Neuronal stem cell (in vitro differentiated cells): ENCODE data around the gene SCN3A.

Source experiments
- DNase-seq: peaks from one replicate; pipeline ENCODE4 v3.0.0-alpha.2; 2013; ENCODE audit warnings: low spot score
- H2AFZ ChIP-seq: one replicate; pipeline ENCODE4 v1.6.1; 2013; ENCODE audit warnings: mild to moderate bottlenecking, low read length, inconsistent platforms
- H2AK5ac ChIP-seq: 2 replicates; pipeline ENCODE4 v1.6.1; 2013; ENCODE audit warnings: low read depth, mild to moderate bottlenecking, inconsistent platforms, low read length, moderate library complexity, mixed read lengths
- H2BK120ac ChIP-seq: 2 replicates; pipeline ENCODE4 v1.6.1; 2013; ENCODE audit warnings: low read depth, mild to moderate bottlenecking, inconsistent platforms, low read length, moderate library complexity, mixed read lengths
- H2BK12ac ChIP-seq: one replicate; pipeline ENCODE4 v1.6.1; 2013; ENCODE audit warnings: low read length, inconsistent platforms
- H2BK15ac ChIP-seq: 2 replicates; pipeline ENCODE4 v1.6.1; 2013; ENCODE audit warnings: mild to moderate bottlenecking, low read length, inconsistent platforms, mixed read lengths
- H2BK5ac ChIP-seq: one replicate; pipeline ENCODE4 v1.6.1; 2013; ENCODE audit warnings: inconsistent platforms, mild to moderate bottlenecking, low read length, moderate library complexity
- H3K14ac ChIP-seq: one replicate; pipeline ENCODE4 v1.6.1; 2013; ENCODE audit warnings: low read length, inconsistent platforms
- H3K18ac ChIP-seq: 2 replicates; pipeline ENCODE4 v1.6.1; 2013; ENCODE audit warnings: low read length, inconsistent platforms
- H3K23ac ChIP-seq: 2 replicates; pipeline ENCODE4 v1.6.1; 2013; ENCODE audit warnings: low read depth, mild to moderate bottlenecking, mixed read lengths, low read length, inconsistent platforms; ENCODE audit not compliant: poor library complexity
- H3K27ac ChIP-seq: replicated peaks from 3 replicates; pipeline ENCODE4 v1.5.1; 2013; ENCODE audit warnings: low read length, inconsistent platforms
- H3K27me3 ChIP-seq, 3 experiments: 2 replicates each; pipeline ENCODE4 v1.6.1; 2013; ENCODE audit warnings: low read length in 3 of 3, mild to moderate bottlenecking in 2 of 3, inconsistent platforms in 1 of 3, low read depth in 1 of 3, mixed read lengths in 1 of 3, moderate library complexity in 1 of 3; ENCODE audit not compliant: control insufficient read depth in 3 of 3, insufficient read depth in 3 of 3
- H3K36me3 ChIP-seq, 2 donors: replicated peaks in 1 of 2; 2 replicates each; pipeline ENCODE4 v1.6.1; 2013; ENCODE audit warnings: low read length in 2 of 2; ENCODE audit not compliant: control insufficient read depth in 2 of 2, insufficient read depth in 2 of 2
- H3K4ac ChIP-seq: 2 replicates; pipeline ENCODE4 v1.6.1; 2013; ENCODE audit warnings: inconsistent platforms, mild to moderate bottlenecking, low read length, moderate library complexity
- H3K4me1 ChIP-seq, 2 donors: 1 replicate in 1 of 2; 2 replicates in 1 of 2; pipeline ENCODE4 v1.6.1; 2013; ENCODE audit warnings: low read length in 2 of 2, low read depth in 1 of 2; ENCODE audit not compliant: control insufficient read depth in 2 of 2, insufficient read depth in 1 of 2
- H3K4me2 ChIP-seq: one replicate; pipeline ENCODE4 v1.6.1; 2013; ENCODE audit warnings: mild to moderate bottlenecking, low read length, inconsistent platforms; ENCODE audit not compliant: insufficient read depth, poor library complexity, severe bottlenecking
- H3K4me3 ChIP-seq, 2 donors: 2 replicates each; pipeline ENCODE4 v1.5.1; 2013; ENCODE audit warnings: low read length in 2 of 2, mild to moderate bottlenecking in 2 of 2, inconsistent platforms in 1 of 2, moderate library complexity in 1 of 2
- H3K79me1 ChIP-seq: one replicate; pipeline ENCODE4 v1.6.1; 2013; ENCODE audit warnings: low read depth, mild to moderate bottlenecking, inconsistent platforms, low read length, moderate library complexity
- H3K9ac ChIP-seq: one replicate; pipeline ENCODE4 v1.6.1; 2013; ENCODE audit warnings: mild to moderate bottlenecking, low read depth, low read length, inconsistent platforms; ENCODE audit not compliant: poor library complexity
- H3K9me3 ChIP-seq, 2 donors: replicated peaks in 1 of 2; 2 replicates each; pipeline versions ENCODE3 to v1.6.1; 2013; ENCODE audit warnings: low read length in 2 of 2, mild to moderate bottlenecking in 2 of 2, inconsistent platforms in 1 of 2, low read depth in 1 of 2, mixed read lengths in 1 of 2, moderate library complexity in 1 of 2; ENCODE audit not compliant: control insufficient read depth in 2 of 2, insufficient read depth in 1 of 2
- H4K8ac ChIP-seq: one replicate; pipeline ENCODE4 v1.6.1; 2013; ENCODE audit warnings: low read depth, mild to moderate bottlenecking, inconsistent platforms, low read length, moderate library complexity
- H4K91ac ChIP-seq: one replicate; pipeline ENCODE4 v1.6.1; 2013; ENCODE audit warnings: low read length, low read depth, mild to moderate bottlenecking, inconsistent platforms; ENCODE audit not compliant: poor library complexity
- WGBS, 2 donors: extraction: QIAGEN DNeasy Blood & Tissue Kit; methylation state at CpG; one replicate each; pipeline ENCODE4 v1.1.7; 2013; ENCODE audit warnings: missing lambda C conversion rate in 2 of 2, mixed read lengths in 1 of 2; ENCODE audit not compliant: insufficient read length in 2 of 2, insufficient replicate concordance in 1 of 2; ENCODE audit errors: extremely low coverage in 2 of 2; 5-methylcytosine and 5-hydroxymethylcytosine counted together

SCN3A gene

GRCh38 chr2:165081276-165081675 lies 122.6 kb downstream of the SCN3A start:
- no peak overlapping the region for H2BK12ac ChIP-seq
- no peak overlapping the region for H4K91ac ChIP-seq
- H4K8ac ChIP-seq, result no peak overlapping the region
- H3K9me3 ChIP-seq, result peaks cover 0 to 9% of the 10 kb centered on the region in 2 donors
- no peak overlapping the region for H3K9ac ChIP-seq
- no peak overlapping the region for H3K14ac ChIP-seq
- no peaks in the 10 kb centered on the region for H3K4me1 ChIP-seq
- no peak overlapping the region for H3K27ac ChIP-seq
- H3K18ac ChIP-seq, result no peak overlapping the region
- no peak overlapping the region for H3K4ac ChIP-seq
- no peak overlapping the region for H2BK120ac ChIP-seq
- no peaks in the 10 kb centered on the region for H3K36me3 ChIP-seq
- no peaks in the 10 kb centered on the region for H3K27me3 ChIP-seq
- no peak overlapping the region for H3K23ac ChIP-seq
- no peaks in the 10 kb centered on the region for H3K79me1 ChIP-seq
- no peak overlapping the region for H3K4me3 ChIP-seq
- H2BK15ac ChIP-seq, result no peak overlapping the region
- H2BK5ac ChIP-seq, result no peak overlapping the region
- no peak overlapping the region for H2AFZ ChIP-seq
- H3K4me2 ChIP-seq, result no peak overlapping the region
- no peak overlapping the region for H2AK5ac ChIP-seq
- DNase-seq, result no peak

- H2BK5ac ChIP-seq, result no peak overlapping the region
- peaks cover 2 to 17% of the 10 kb centered on the region in 2 donors for H3K9me3 ChIP-seq
- H3K23ac ChIP-seq, result no peak overlapping the region
- no peak overlapping the region for H4K8ac ChIP-seq
- H2BK12ac ChIP-seq, result no peak overlapping the region
- H2AFZ ChIP-seq, result no peak overlapping the region
- no peak overlapping the region for H2BK15ac ChIP-seq
- no peaks in the 10 kb centered on the region for H3K79me1 ChIP-seq
- H3K14ac ChIP-seq, result no peak overlapping the region
- no peaks in the 10 kb centered on the region for H3K36me3 ChIP-seq
- H2AK5ac ChIP-seq, result no peak overlapping the region
- H3K9ac ChIP-seq, result no peak overlapping the region
- H3K18ac ChIP-seq, result no peak overlapping the region
- H3K4ac ChIP-seq, result no peak overlapping the region
- no peak for DNase-seq
- H4K91ac ChIP-seq, result no peak overlapping the region
- H3K4me2 ChIP-seq, result no peak overlapping the region
- no peak overlapping the region for H3K27ac ChIP-seq
- H3K4me3 ChIP-seq, result no peak overlapping the region
- H3K4me1 ChIP-seq, result no peaks in the 10 kb centered on the region
- no CpG with 5 or more reads among the region's 4 CpGs for WGBS, 2 donors
- no peaks in the 10 kb centered on the region for H3K27me3 ChIP-seq
- H2BK120ac ChIP-seq, result no peak overlapping the region
Observed at GRCh38 chr2:165079432-165079831, 124.4 kb downstream of the SCN3A start.

GRCh38 chr2:165078913-165079312 lies 124.9 kb downstream of the SCN3A start:
- H3K23ac ChIP-seq, result no peak overlapping the region
- no peaks in the 10 kb centered on the region for H3K27me3 ChIP-seq
- H3K9me3 ChIP-seq, result peaks cover 5 to 21% of the 10 kb centered on the region in 2 donors

GRCh38 chr2:165074884-165075283 lies 129.0 kb downstream of the SCN3A start:
- no peak for DNase-seq
- H3K4me2 ChIP-seq, result no peak overlapping the region
- H3K14ac ChIP-seq, result no peak overlapping the region
- H2BK12ac ChIP-seq, result no peak overlapping the region
- no peak overlapping the region for H3K9ac ChIP-seq
- H3K4me3 ChIP-seq, result no peak overlapping the region
- no peak overlapping the region for H3K27ac ChIP-seq
- H3K79me1 ChIP-seq, result no peaks in the 10 kb centered on the region
- no peak overlapping the region for H3K4ac ChIP-seq
- H3K27me3 ChIP-seq, result no peaks in the 10 kb centered on the region
- H4K91ac ChIP-seq, result no peak overlapping the region
- no peak overlapping the region for H2AK5ac ChIP-seq
- no peak overlapping the region for H2AFZ ChIP-seq
- H2BK5ac ChIP-seq, result no peak overlapping the region
- H3K23ac ChIP-seq, result no peak overlapping the region
- no peak overlapping the region for H3K18ac ChIP-seq
- H4K8ac ChIP-seq, result no peak overlapping the region
- peaks cover 5 to 22% of the 10 kb centered on the region in 2 donors for H3K9me3 ChIP-seq
- H3K4me1 ChIP-seq, result peaks cover 0 to 3% of the 10 kb centered on the region in 2 donors
- no peak overlapping the region for H2BK15ac ChIP-seq
- H2BK120ac ChIP-seq, result no peak overlapping the region
- no peaks in the 10 kb centered on the region for H3K36me3 ChIP-seq

More at GRCh38 chr2:165078913-165079312, 124.9 kb downstream of the SCN3A start:
- no peak overlapping the region for H2AK5ac ChIP-seq
- H3K27ac ChIP-seq, result no peak overlapping the region
- H4K8ac ChIP-seq, result no peak overlapping the region
- H3K36me3 ChIP-seq, result no peaks in the 10 kb centered on the region
- H3K4me3 ChIP-seq, result no peak overlapping the region
- no peak for DNase-seq
- H2BK120ac ChIP-seq, result no peak overlapping the region
- no peak overlapping the region for H3K9ac ChIP-seq
- H2BK15ac ChIP-seq, result no peak overlapping the region
- no peak overlapping the region for H2AFZ ChIP-seq
- no peak overlapping the region for H3K14ac ChIP-seq
- no peak overlapping the region for H3K4me2 ChIP-seq
- no peak overlapping the region for H4K91ac ChIP-seq
- H3K18ac ChIP-seq, result no peak overlapping the region
- H2BK12ac ChIP-seq, result no peak overlapping the region
- H3K4ac ChIP-seq, result no peak overlapping the region
- no peak overlapping the region for H2BK5ac ChIP-seq
- H3K79me1 ChIP-seq, result no peaks in the 10 kb centered on the region
- H3K4me1 ChIP-seq, result no peaks in the 10 kb centered on the region
